NCI-H2196 treated with DMSO at 0.1 percent for 48 hours (cell line): Measurements from ENCODE around the gene SNTB2.
A peak's percentile ranks its signal among the peaks of the same experiment; 100 is the strongest.
"Not testable (repeated sequence)": the region's sequence is repeated elsewhere in the genome, so short reads cannot be mapped to it uniquely, and the experiment has no call there.

Experiments used
- DNase-seq: peaks from one replicate; lab custom pipeline; 2025; ENCODE audit not compliant: unreplicated experiment; lab: John Stamatoyannopoulos, UW

Gene SNTB2

GRCh38 chr16:69186642-69187445 is at the start of gene SNTB2:
Gene SNTB2, plus strand, starts transcription at chr16:69187164. Its CDS starts 3 bp downstream, at chr16:69187167.
- DNase-seq: peak; percentile 20

GRCh38 chr16:69138608-69139007 is 48.4 kb upstream of the SNTB2 start:
- no peak for DNase-seq

GRCh38 chr16:69139464-69139863 is 47.5 kb upstream of the SNTB2 start:
- not testable (repeated sequence) for DNase-seq

- DNase-seq: no peak
Observed at GRCh38 chr16:69141014-69141413, 46.0 kb upstream of the SNTB2 start.

- DNase-seq: no peak
Observed at GRCh38 chr16:69141936-69142335, 45.0 kb upstream of the SNTB2 start.

GRCh38 chr16:69143116-69143515 is 43.8 kb upstream of the SNTB2 start:
- no peak for DNase-seq

- DNase-seq: no peak
Observed at GRCh38 chr16:69145658-69146057, 41.3 kb upstream of the SNTB2 start.

GRCh38 chr16:69149621-69150020 is 37.3 kb upstream of the SNTB2 start:
- DNase-seq: not testable (repeated sequence)

GRCh38 chr16:69150146-69150865 is 36.7 kb upstream of the SNTB2 start:
- DNase-seq: no peak

- DNase-seq: no peak
Observed at GRCh38 chr16:69157196-69157595, 29.8 kb upstream of the SNTB2 start.

GRCh38 chr16:69160192-69160591 is 26.8 kb upstream of the SNTB2 start:
- DNase-seq: no peak

GRCh38 chr16:69165584-69165983 is 21.4 kb upstream of the SNTB2 start:
- DNase-seq: no peak

- DNase-seq: no peak
Observed at GRCh38 chr16:69166221-69166833, 20.6 kb upstream of the SNTB2 start.

GRCh38 chr16:69166946-69167930 is 19.7 kb upstream of the SNTB2 start:
- no peak for DNase-seq

- DNase-seq: no peak
Observed at GRCh38 chr16:69169051-69169450, 17.9 kb upstream of the SNTB2 start.

GRCh38 chr16:69169607-69170352 is 17.2 kb upstream of the SNTB2 start:
- no peak for DNase-seq

GRCh38 chr16:69171325-69172084 is 15.5 kb upstream of the SNTB2 start:
- no peak for DNase-seq

GRCh38 chr16:69176033-69176800 is 10.7 kb upstream of the SNTB2 start:
- DNase-seq: no peak
